PFSK-1 (cell line): ENCODE data around the gene PTPRN2.

ENCODE experiments used
- FOXP2 ChIP-seq: optimal IDR thresholded peaks from 2 replicates; pipeline ENCODE3; 2011; ENCODE audit warnings: borderline replicate concordance, control low read depth, inconsistent platforms; ENCODE audit not compliant: insufficient read depth; ENCODE audit errors: extremely low read length, extremely low read depth
- POLR2AphosphoS5 ChIP-seq: IDR thresholded peaks from 2 replicates; pipeline ENCODE4 v1.6.1; 2012; ENCODE audit warnings: low read depth, mild to moderate bottlenecking, control low read depth, low read length, moderate library complexity
- REST ChIP-seq, 2 experiments: IDR thresholded peaks; 2 replicates each; pipeline versions ENCODE4 v1.6.1 to v1.8.0; 2011 to 2012; ENCODE audit warnings: low read depth in 2 of 2, low read length in 2 of 2, control low read depth in 1 of 2, inconsistent platforms in 1 of 2, mild to moderate bottlenecking in 1 of 2, moderate library complexity in 1 of 2; ENCODE audit not compliant: insufficient read depth in 1 of 2
- SIN3A ChIP-seq: IDR thresholded peaks from 2 replicates; pipeline ENCODE4 v1.6.1; 2012; ENCODE audit warnings: mild to moderate bottlenecking, low read length, moderate library complexity, borderline replicate concordance; ENCODE audit not compliant: insufficient read depth
- TAF1 ChIP-seq: IDR thresholded peaks from 2 replicates; pipeline ENCODE4 v1.6.1; 2012; ENCODE audit warnings: low read length, control low read depth, borderline replicate concordance; ENCODE audit not compliant: insufficient read depth

DNA sequence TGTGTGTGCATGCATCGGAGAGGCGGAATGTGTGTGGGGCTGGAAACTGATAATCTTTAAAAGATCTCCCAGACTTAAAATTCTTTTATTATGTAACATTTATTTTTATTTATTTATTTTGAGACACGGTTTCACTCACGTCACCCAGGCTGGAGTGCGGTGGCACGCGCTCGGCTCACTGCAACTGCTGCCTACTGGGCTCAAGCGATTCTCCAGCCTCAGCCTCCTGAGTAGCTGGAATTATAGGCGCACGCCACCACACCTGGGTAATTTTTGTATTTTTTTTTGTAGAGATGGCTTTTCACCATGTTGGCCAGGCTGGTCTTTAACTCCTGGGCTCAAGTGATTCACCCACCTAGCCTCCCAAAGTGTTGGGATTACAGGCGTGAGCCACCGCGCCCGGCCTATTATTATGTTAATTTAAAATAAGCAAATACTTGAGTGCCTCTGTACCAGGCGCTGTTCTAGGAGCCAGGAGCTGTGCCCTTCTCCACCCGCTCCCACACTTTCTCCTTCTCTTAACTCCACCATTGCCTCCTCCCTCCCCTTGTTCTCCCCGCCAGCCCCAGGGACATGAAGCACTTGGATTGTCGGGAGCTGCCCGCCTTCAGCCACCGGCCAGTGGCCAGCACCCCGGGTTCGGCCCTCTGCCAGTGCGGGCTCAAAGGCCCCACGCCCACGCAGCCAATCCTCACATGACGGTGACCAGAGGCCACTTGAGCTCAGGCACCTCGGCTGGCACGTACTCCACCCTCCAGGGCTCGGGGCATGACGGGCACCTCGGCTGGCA, 1087.3 kb downstream of the PTPRN2 start:
- no peak for TF ChIP-seq REST (IDR thresholded peaks at IDR 0.05; ENCODE audit: insufficient read depth in 1 of 2, low read depth in 2 of 2, low read length in 2 of 2)
- TF ChIP-seq POLR2AphosphoS5 = no peak
- no peak for TF ChIP-seq TAF1
- TF ChIP-seq SIN3A = no peak
- TF ChIP-seq FOXP2 = no peak
